H1 (cell line): ENCODE measurements around the gene PAIP2B. TPM values are rescaled to one million over a fixed set of nuclear protein-coding genes. Genes with fewer than 3 reads are reported as not detected.

Experiments used
- BCL11A ChIP-seq, 2 experiments: IDR thresholded peaks; one replicate each; pipeline ENCODE4 v1.6.1; 2011; ENCODE audit warnings: low read depth in 2 of 2, low read length in 2 of 2, mild to moderate bottlenecking in 2 of 2
- CBX5 ChIP-seq: fragments of 300-800, 300-1000 bp; sonication (generic); IDR thresholded peaks from 2 replicates; pipeline ENCODE4 v1.7.1; 2016; ENCODE audit warnings: antibody characterized with exemption, low read length, low read depth
- CREB1 ChIP-seq: IDR thresholded peaks from 2 replicates; pipeline ENCODE4 v1.6.1; 2012; ENCODE audit warnings: inconsistent platforms
- CTBP2 ChIP-seq: IDR thresholded peaks from 2 replicates; pipeline ENCODE4 v1.7.0; 2011; ENCODE audit warnings: borderline replicate concordance, mild to moderate bottlenecking, moderate library complexity, mixed read lengths, low read length; ENCODE audit not compliant: insufficient read depth, insufficient read length
- EZH2 ChIP-seq: fragments of 200-600 bp; sonication (generic); IDR thresholded peaks from 2 replicates; pipeline ENCODE4 v1.7.1; 2012; ENCODE audit warnings: low read depth, mild to moderate bottlenecking, moderate library complexity, low read length, inconsistent platforms; ENCODE audit not compliant: severe bottlenecking
- GTF2F1 ChIP-seq: IDR thresholded peaks from 2 replicates; pipeline ENCODE4 v1.6.1; 2012; ENCODE audit warnings: low read depth, low read length, improper control_type of control experiment, borderline replicate concordance
- JUN ChIP-seq: IDR thresholded peaks from 2 replicates; pipeline ENCODE4 v1.6.1; 2011; ENCODE audit warnings: low read depth, mild to moderate bottlenecking, improper control_type of control experiment, low read length
- JUND ChIP-seq: IDR thresholded peaks from 2 replicates; pipeline ENCODE4 v1.6.1; 2011; ENCODE audit warnings: mild to moderate bottlenecking, improper control_type of control experiment, low read length
- MAFK ChIP-seq: IDR thresholded peaks from 2 replicates; pipeline ENCODE4 v1.6.1; 2012; ENCODE audit warnings: low read depth, mild to moderate bottlenecking, improper control_type of control experiment, low read length
- NANOG ChIP-seq: IDR thresholded peaks from 2 replicates; pipeline ENCODE4 v1.6.1; 2011; ENCODE audit warnings: low read length, low read depth, mild to moderate bottlenecking, inconsistent platforms; ENCODE audit not compliant: insufficient read depth, poor library complexity, severe bottlenecking
- POLR2AphosphoS5 ChIP-seq: IDR thresholded peaks from 2 replicates; pipeline ENCODE4 v1.6.1; 2011; ENCODE audit warnings: low read depth, low read length
- POU5F1 ChIP-seq: IDR thresholded peaks from 2 replicates; pipeline ENCODE4 v1.6.1; 2011; ENCODE audit warnings: low read depth, mild to moderate bottlenecking, low read length, moderate library complexity
- RNF2 ChIP-seq: fragments of 200-900, 300-1000 bp; sonication (generic); IDR thresholded peaks from 2 replicates; pipeline ENCODE4 v1.7.1; 2016; ENCODE audit warnings: borderline replicate concordance, low read depth, mild to moderate bottlenecking, antibody characterized with exemption, low read length; ENCODE audit not compliant: poor library complexity, severe bottlenecking; ENCODE audit errors: missing control alignments
- SIRT6 ChIP-seq: IDR thresholded peaks from one replicate; pipeline ENCODE4 v1.7.1; 2012; ENCODE audit warnings: low read length, inconsistent platforms
- SP2 ChIP-seq: IDR thresholded peaks from 2 replicates; pipeline ENCODE4 v1.6.1; 2012; ENCODE audit warnings: mild to moderate bottlenecking, low read length, inconsistent platforms
- ZNF274 ChIP-seq: IDR thresholded peaks from 2 replicates; pipeline ENCODE4 v1.7.0; 2012; ENCODE audit warnings: low read length, borderline replicate concordance; ENCODE audit errors: extremely low read depth
- polyA plus RNA-seq, 7 experiments: library from polyadenylated mRNA; depleted of rRNA in 3 of 7; stranded (reverse) in 5 of 7; unstranded in 2 of 7; fragments of >200 nt in 5 of 7; fragments of 200-250 nt in 2 of 7; gene quantifications; 1 replicate in 5 of 7; 2 replicates in 1 of 7; 4 replicates in 1 of 7; pipeline versions ENCODE4 v1.2.1 to v1.2.3, GENCODE V29; 2011 to 2013; ENCODE audit warnings: missing spikeins in 2 of 7, mixed read lengths in 2 of 7
- total RNA-seq: library from RNA; stranded (reverse); fragmentation: NEBNext Ultra II Directional; extraction: Animal tissue kit (Norgen Biotek cat#: 25700); gene quantifications from 2 replicates; pipeline ENCODE4 v1.2.1, GENCODE V29; 2021
- TF ChIP-seq, protein P1 (sequence below), 3 experiments: IDR thresholded peaks; 1 replicate in 2 of 3; 2 replicates in 1 of 3; pipeline versions ENCODE4 v1.5.1 to v1.6.1; 2011; ENCODE audit warnings: low read length in 3 of 3, mild to moderate bottlenecking in 3 of 3, inconsistent platforms in 2 of 3, low read depth in 1 of 3, moderate library complexity in 1 of 3; ENCODE audit not compliant: insufficient read depth in 1 of 3; ENCODE audit errors: control extremely low read depth in 1 of 3
- TF ChIP-seq, protein P2 (sequence below): IDR thresholded peaks from 2 replicates; pipeline ENCODE4 v1.6.1; 2011; ENCODE audit warnings: low read length, improper control_type of control experiment

The PAIP2B gene
- total and polyA plus RNA-seq, 2 of the 8 experiments (the other 6 are each of a cell fraction or from before 2014, with no cell fraction given) = 8.4 to 31.3 TPM

DNA sequence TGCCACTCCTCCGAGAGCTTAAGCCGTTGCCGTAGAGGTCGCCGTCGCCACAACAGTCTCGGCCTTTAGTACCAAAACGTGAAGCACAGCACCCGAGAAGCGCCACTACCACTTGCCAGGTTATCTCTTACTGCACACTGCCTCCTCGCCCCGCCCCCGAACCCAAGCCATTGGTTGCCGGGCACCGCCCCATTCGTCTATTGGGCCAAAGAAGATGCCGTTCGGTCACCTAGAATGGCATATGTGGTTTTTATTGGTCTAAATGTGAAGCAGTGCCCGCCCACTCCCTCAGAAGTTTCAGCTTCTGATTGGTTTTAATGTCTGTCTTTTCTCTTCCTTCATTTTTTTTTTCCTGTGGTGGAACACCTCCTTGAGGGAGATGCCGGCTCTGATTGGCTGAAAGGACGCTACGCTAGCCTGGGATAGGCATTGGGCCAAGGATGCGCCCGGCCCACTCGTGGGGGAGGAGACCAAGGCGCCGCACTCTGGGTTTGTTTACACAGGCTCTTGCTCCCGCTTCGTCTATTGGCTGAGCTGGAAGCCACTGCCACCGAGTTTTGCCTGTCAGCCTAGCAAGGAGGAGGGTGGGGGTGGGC, at the start of gene PAIP2B (continued):
- TF ChIP-seq POU5F1 (no peak), JUN (no peak), MAFK (no peak), EZH2 (no peak), CREB1 (peak; percentile 42; the same call in 1 of the 2 replicates), CBX5 (no peak), ZNF274 (no peak), RNF2 (no peak), CTBP2 (no peak), GTF2F1 (no peak), POLR2AphosphoS5 (peak; percentile 80; the same call in 1 of the 2 replicates), SIRT6 (no peak), SP2 (peak; percentile 93), NANOG (no peak), JUND (no peak), BCL11A (IDR thresholded peaks at IDR 0.05; ENCODE audit: low read depth in 2 of 2, low read length in 2 of 2) (no peak)
- TF ChIP-seq, protein P1, sequence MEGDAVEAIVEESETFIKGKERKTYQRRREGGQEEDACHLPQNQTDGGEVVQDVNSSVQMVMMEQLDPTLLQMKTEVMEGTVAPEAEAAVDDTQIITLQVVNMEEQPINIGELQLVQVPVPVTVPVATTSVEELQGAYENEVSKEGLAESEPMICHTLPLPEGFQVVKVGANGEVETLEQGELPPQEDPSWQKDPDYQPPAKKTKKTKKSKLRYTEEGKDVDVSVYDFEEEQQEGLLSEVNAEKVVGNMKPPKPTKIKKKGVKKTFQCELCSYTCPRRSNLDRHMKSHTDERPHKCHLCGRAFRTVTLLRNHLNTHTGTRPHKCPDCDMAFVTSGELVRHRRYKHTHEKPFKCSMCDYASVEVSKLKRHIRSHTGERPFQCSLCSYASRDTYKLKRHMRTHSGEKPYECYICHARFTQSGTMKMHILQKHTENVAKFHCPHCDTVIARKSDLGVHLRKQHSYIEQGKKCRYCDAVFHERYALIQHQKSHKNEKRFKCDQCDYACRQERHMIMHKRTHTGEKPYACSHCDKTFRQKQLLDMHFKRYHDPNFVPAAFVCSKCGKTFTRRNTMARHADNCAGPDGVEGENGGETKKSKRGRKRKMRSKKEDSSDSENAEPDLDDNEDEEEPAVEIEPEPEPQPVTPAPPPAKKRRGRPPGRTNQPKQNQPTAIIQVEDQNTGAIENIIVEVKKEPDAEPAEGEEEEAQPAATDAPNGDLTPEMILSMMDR (IDR thresholded peaks at IDR 0.05; ENCODE audit: control extremely low read depth in 1 of 3, insufficient read depth in 1 of 3, low read depth in 1 of 3, low read length in 3 of 3) = no peak
- TF ChIP-seq, protein P2, sequence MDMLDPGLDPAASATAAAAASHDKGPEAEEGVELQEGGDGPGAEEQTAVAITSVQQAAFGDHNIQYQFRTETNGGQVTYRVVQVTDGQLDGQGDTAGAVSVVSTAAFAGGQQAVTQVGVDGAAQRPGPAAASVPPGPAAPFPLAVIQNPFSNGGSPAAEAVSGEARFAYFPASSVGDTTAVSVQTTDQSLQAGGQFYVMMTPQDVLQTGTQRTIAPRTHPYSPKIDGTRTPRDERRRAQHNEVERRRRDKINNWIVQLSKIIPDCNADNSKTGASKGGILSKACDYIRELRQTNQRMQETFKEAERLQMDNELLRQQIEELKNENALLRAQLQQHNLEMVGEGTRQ = no peak
